Stimulated activated CD4-positive, alpha-beta T cell treated with anti-CD3 and anti-CD28 coated beads, Interleukin-4, amount 100 ng/mL, for 48 hours (primary cell): ENCODE results near the gene KRT6B.
"Not testable (repeated sequence)": the region's sequence is repeated elsewhere in the genome, so short reads cannot be mapped to it uniquely, and the experiment has no call there.

Experiments used
- DNase-seq, 2 donors: peaks; one replicate each; pipeline ENCODE4 v3.0.0-alpha.2; 2020; ENCODE audit warnings: low read depth in 2 of 2

Gene KRT6B

DNA sequence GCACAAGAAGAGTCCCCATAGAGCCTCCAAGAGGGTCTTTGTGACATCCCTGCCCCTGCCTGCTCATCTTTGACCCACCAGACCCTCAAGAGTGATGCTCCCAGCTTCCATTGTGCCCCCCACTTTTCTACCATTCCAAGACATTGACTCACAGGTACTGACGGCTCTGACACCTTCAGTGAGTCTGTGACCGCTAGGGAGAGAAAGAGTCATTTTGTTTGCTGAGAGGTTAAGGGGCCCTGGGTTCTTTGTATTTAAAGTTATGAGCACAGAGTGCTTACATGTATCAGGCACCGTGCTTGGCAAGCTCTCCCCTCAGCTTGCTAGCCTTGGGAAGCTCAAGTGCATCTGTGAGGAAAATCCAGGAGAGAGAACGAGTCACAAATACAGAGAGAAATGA, 38.7 kb downstream of the KRT6B start:
- DNase-seq = no peak

DNA sequence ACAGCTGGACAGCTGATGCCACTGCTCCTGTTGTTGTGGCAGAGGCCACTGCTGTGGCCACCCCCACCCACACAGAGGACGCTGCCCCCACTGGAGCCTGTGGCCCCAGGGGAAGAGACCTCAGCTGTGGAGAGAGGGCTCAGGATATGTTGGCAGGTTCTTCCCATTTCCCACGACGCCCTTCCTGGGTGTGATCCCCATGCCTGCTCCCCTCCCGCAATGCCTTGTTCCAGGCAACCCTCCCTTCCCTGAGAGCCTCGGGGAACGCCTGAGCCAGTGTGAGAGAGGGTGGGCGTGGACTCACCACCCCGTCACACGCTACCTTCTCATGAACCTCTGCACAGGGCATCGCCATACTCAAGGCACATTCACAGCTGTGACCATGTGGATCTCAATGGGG, 40.1 kb downstream of the KRT6B start:
- no peak for DNase-seq

DNA sequence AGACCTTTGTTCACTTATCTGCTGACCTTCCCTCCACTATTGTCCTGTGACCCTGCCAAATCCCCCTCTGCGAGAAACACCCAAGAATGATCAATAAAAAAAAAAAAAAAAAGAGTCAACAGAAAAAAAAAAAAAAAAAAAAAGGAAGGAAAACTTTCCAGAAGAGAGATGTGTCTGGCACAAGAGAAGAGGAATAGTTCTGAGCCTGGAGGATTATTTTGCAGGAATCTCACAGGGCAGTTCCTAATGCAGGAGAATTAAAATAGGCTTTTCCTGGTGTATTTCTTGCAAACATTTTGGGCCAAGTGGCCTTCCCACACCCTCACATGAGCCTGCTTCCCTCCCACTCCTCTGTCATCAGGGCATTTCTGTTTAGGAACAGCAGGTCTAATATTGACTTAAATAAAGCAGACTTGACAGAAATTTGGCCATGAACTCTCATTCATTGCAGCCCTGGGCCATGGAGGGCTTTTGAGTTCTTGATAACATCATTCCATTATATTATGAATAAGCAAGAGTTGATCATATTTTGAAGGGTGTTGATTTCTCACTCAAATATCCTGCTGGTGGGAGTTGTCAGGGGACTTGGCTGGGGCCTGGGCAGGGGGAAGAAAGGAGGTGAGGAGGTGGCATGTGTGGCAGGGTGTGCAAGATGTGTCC, 41.2 kb downstream of the KRT6B start:
- DNase-seq = not testable (repeated sequence)

DNA sequence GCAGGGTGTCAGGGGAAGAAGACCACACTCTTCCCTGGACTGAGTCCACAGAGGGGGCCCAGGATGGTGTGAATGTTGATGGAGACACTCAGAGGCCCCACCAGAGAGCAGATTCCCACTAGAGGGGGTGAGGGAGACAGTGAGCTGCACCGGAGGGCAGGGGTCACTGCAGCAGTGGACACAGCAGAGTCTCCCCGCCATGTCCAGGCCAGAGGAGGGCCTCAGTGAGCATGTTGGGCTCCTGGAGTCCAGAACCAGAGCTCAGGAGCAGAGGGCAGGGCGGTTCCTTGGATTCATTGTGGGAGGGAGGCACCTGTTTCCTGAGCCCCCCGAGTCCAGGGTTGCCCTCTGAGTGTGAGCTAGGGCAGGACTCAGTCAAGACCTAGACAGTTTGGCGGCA, 44.0 kb downstream of the KRT6B start:
- no peak for DNase-seq

DNA sequence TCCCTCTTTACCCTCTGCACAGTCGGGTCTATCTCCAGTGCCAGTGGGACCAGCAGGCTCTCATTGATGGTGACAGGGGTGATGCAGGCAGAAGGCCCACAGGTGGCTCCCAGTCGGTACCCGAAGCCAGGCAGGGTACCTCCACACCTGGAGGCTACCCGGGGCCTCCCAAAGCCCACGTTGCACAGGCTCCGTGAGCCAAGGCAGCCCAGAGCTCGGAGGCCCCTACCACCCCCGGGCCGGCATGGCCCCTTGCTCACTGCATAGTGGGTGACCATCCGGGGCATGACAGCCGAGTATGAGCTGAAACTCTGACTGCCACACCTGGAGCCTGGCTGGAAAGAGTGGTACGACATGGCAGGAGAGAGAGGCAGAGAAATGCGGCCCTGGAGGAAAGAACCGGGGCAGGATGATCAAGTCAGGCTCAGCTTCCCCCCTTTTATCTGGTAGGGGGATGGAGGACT, 46.0 kb downstream of the KRT6B start, which contains the start of gene KRT82:
Gene KRT82 (minus strand): TSS at position 414 of the 464 bp plus-strand sequence. CDS start 58 bp downstream, at position 356.
- no peak for DNase-seq

DNA sequence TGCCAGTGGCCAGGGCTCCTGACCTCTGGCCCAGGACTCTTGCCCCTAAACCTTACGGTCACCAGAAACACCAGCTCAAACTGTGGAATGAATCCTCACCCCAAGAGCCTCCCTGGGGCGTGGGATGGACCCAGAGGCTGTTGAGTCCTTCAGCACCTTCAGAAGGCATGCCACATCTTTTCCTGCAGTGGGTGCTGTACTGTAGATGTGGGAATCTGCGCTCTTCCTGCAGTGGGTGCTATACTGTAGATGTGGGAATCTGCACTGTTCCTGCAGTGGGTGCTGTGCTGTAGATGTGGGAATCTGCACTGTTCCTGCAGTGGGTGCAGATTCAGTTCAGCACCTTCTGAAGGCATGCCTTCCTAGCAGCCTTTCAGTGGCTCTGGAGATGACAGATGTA, 47.0 kb downstream of the KRT6B start:
- DNase-seq = no peak

DNA sequence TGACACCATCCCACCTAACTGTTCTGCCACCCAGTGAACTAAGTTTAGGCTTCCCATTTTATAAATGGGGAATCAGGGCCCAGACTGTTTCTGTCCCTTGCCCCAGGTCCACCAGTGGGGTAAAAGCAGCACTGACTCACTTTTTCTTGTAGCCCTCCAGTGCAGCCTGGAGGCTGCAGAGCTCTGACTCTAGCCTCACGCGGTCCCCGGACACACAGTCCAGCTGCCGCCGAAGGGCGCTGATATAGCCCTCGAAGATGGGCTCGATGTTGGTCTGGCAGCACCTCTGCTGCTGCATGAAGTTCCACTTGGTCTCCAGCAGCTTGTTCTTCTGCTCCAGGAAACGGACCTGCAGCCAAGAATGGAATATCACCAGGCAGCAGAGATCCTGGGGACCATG, 48.4 kb downstream of the KRT6B start:
- no peak for DNase-seq

DNA sequence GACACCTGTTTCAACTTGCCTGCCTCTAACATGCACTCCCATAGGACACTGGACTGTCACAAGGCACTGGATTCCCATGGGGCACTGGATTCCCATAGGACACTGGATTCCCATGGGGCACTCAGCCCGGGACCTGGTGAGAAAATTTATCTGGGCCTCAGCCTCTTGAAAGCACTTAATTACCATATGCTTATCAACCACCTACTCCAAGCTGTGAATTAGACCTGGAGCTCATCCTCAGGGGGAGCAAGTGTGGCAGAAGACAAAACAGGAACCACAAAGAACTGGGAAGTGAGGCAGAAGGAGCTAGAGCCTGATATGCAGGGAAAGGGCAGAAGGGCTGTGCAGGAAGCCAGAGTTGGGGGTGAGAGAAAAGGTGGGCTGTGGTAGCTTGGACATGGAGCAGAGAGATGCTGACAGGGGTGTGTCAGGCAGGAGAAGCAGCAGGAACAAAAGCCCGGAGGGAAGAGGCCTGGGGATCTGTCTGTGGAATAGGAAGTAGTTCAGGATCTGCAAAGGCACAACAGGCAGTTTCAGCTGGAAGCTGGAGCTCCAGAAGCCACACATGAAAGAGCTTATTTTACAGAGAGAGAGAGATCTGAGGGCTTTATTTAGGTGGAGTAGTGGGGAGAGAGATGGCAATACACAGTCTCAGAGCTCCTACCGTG, 48.9 kb downstream of the KRT6B start:
- no peak for DNase-seq

DNA sequence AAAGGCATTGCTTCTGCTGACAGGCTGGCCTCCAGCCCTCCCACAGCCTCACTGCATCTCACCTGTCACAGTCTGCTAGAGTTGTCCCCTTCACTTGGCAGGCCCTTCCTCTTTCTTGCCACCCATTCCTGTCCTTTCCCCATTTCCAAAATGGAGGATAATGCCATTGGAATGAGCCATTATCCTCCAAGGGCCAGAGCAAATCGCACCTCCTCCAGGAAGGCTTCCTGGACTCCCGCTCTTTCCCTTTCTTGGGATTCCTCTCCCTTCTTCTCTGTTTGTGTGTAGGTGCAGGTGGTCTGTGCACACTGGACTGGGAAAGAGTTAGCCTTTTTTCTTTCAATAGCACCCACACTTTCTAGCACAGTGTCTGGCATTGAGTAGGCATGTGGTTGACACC, 49.6 kb downstream of the KRT6B start:
- no peak for DNase-seq

DNA sequence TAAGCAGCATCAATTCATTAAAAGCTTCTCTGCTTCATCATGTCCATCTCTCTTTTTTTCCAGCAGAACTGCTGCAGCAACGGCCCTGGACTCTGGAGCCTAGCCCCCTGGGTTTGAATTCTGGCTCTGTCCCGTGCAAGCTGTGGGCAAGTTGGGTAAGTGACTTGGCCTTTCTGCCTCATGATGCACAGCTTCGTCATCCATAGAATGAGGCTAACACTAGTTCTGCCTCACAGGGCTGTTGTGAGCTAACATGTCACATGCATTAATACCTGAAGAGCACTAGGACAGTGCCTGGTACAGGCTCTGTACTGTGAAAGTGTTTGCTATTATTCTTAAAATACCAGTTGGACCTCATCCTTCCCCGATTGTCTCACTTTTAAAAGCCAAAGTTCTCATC, 50.0 kb downstream of the KRT6B start:
- no peak for DNase-seq

DNA sequence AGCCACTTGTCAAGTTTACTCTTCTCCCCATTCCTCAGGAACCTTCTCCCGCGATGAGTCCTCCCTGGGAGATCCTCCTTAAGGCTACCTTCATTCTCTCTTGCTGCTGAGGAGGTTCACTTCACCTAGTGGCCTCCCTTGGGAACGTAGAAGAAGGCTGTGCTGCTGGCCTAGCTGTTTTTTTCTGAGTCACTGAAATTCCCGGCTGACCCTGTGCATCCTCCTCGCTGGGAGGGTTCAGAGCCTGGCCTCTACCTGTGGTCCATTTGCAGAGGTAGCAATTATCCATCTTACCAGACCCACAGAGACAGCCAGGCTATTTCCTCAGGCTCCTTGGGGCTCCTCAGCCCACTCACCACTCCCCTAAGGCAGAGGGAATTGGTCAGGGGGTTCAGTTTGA, 50.4 kb downstream of the KRT6B start:
- DNase-seq = no peak

DNA sequence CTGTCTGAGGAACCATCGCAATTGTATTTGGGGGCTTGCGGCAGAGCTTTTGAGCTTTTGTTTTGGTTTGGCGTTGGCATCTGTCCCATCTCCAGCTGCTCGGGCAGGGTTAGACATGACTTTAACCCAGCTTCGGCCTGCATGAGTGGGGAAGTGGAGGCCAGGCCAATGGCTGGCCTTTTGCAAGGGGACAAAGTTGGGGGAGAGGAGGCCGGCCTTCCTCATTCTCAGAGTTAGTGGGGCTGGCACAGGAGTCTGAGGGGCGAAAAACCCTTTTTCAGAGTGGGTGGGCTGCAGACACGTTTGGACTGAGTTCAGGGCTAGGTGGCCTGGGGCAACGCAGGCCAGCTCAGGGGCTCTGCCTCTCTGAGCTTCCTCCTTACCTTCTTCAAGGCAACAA, 51.0 kb downstream of the KRT6B start:
- DNase-seq = no peak

DNA sequence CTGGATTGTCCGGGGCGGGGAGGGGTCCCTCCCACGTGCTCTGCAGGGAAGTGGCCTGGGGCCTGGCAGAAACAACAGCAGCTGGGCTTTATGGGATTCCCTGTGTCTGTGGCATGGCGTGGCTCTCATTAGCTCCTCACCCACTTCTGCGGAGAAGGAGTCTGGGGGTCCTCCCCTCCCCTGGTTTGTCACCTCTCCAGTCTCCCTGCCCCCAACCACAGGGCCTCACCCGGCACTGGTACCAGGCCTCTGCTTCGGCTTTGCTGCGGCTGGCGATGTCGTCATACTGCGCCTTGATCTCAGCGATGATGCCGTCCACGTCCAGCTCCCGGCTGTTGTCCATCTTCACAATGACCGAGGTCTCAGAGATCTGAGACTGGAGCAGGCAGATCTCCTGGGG, 52.2 kb downstream of the KRT6B start:
- DNase-seq = no peak

DNA sequence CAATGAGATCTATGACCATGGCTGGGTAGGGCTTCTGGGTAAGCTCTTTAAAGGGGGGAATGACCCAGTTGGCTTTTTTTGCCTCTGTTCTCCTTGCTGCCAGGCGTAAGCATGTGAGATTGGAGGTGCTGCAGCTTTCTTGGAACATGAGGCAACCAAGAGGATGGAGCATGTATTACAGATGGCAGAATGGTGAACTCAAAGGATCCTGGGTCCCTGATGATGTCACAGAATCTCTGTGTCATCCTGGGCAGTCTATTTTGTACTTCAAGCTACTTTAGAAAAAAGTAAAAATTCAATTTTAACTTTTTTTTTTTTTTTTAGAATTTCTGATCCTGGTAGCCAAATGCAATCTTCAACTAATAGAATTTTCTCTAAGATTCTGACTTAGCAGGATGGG, 53.8 kb downstream of the KRT6B start:
- DNase-seq = no peak

DNA sequence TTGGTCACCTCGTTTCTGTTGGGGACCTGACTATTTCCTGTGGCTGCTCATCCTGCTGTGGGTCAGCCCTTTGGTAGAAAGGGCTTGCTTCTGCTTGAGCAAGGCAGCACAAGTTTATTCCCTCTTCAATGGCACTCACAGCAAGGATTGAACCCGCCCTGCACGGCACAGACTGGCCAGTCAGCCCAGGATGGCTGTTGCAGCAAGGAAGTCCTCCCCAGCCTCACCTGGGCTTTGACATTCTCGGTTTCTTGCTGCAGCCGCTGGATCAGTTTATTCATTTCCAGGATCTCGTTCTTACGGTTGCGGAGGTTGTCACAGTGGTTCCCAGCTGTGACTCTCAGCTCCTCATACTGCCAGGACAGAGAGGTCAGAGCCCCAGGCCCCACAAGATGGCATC, 55.3 kb downstream of the KRT6B start:
- DNase-seq = no peak
